Thyroid gland (tissue), 4 donors: ENCODE data around the gene TMEM237. TPM values are rescaled to one million over a fixed set of nuclear protein-coding genes. Genes with fewer than 3 reads are reported as not detected.

Source experiments
- DNase-seq, 2 donors: peaks; one replicate each; pipeline ENCODE4 v3.0.0-alpha.2; 2019
- H3K27ac ChIP-seq, 3 donors: fragments of 200-600 bp; sonication (generic); 1 replicate in 2 of 3; 2 replicates in 1 of 3; pipeline ENCODE4 v1.5.1; 2016 to 2019; ENCODE audit warnings: mild to moderate bottlenecking in 1 of 3, moderate library complexity in 1 of 3
- H3K27me3 ChIP-seq: fragments of 200-600 bp; sonication (generic); one replicate; pipeline ENCODE4 v1.5.1; 2019
- H3K36me3 ChIP-seq, 2 donors: fragments of 200-600 bp; sonication (generic); one replicate each; pipeline ENCODE4 v1.5.1; 2016 to 2019
- H3K4me1 ChIP-seq, 2 donors: fragments of 200-600 bp; sonication (generic); one replicate each; pipeline ENCODE4 v1.5.1; 2017 to 2019
- H3K4me3 ChIP-seq, 3 donors: fragments of 200-600 bp; sonication (generic); replicated peaks in 1 of 3; 1 replicate in 2 of 3; 2 replicates in 1 of 3; pipeline ENCODE4 v1.5.1; 2016; ENCODE audit warnings: mild to moderate bottlenecking in 1 of 3
- H3K9me3 ChIP-seq: fragments of 200-600 bp; sonication (generic); one replicate; pipeline ENCODE4 v1.5.1; 2017
- CTCF ChIP-seq, 6 experiments: fragments of 200-600 bp in 3 of 6; fragments of 450-650 bp in 3 of 6; sonication (generic) in 3 of 6; IDR thresholded peaks; one replicate each; pipeline ENCODE4 v1.5.1; 2016 to 2019; ENCODE audit warnings: antibody characterized with exemption in 6 of 6, mild to moderate bottlenecking in 2 of 6, inconsistent platforms in 1 of 6, moderate library complexity in 1 of 6
- POLR2A ChIP-seq, 2 donors: fragments of 450-650 bp; IDR thresholded peaks; one replicate each; pipeline ENCODE4 v1.6.1; 2017; ENCODE audit warnings: antibody characterized with exemption in 2 of 2, mild to moderate bottlenecking in 2 of 2, moderate library complexity in 1 of 2
- WGBS, 2 donors: methylation state at CpG; one replicate each; pipeline ENCODE4 v1.1.5; 2017; 5-methylcytosine and 5-hydroxymethylcytosine counted together
- intact Hi-C: fragments of 100-400 bp; cut with DNase I; formaldehyde crosslinking; loops from one replicate; pipeline ENCODE4 v1.15.1; 2023
- total RNA-seq, 4 donors: library from RNA; depleted of rRNA; stranded (reverse); fragments of >200 nt; gene quantifications; one replicate each; pipeline ENCODE4 v1.2.3, GENCODE V29; 2016

The TMEM237 gene
- total RNA-seq, 4 donors from 2014 or later = 16.7 to 27.5 (median 19.1) TPM

- Histone ChIP-seq H3K36me3 (no peaks in the 10 kb centered on the region), H3K27me3 (no peaks in the 10 kb centered on the region), H3K4me1 (peaks cover 0 to 5% of the 10 kb centered on the region in 2 donors), H3K27ac (no peak overlapping the region), H3K4me3 (no peak overlapping the region), H3K9me3 (no peaks in the 10 kb centered on the region)
- TF ChIP-seq POLR2A (IDR thresholded peaks at IDR 0.05) = no peak
- peak in 5 of 6 experiments; percentile 13 to 69 (median 51) for TF ChIP-seq CTCF (IDR thresholded peaks at IDR 0.05)
- intact Hi-C loops = loop anchor here (5.0 kb wide), 1 partner anchor 382 kb away; no protein-coding TSS in a partner anchor
- peak; percentile 81 to 85 for DNase-seq
- WGBS, 2 donors = 40 to 64% methylated on average over 18 to 38 of the region's 39 CpGs
These were observed 24.3 kb downstream of the TMEM237 start for GRCh38 chr2:201618744-201619662.

DNA sequence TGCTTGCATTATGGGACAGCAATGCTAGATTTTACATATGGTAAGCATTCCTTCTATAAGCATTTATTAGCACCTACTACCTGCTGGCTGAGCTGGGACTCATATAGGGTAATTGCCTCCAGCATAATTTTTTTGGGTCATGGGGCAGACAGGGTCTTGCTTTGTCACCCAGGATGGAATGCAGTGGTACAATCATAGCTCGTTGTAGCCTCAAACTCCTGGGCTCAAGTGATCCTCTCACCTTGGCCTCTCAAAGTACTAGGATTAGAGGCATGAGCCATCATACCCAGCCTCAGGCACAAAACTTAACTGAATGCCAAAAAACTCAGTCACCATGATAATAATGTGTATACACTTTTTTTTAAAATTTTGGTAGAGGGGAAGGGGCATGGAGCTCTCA is 35.3 kb downstream of the TMEM237 start:
- Histone ChIP-seq H3K27me3 (no peaks in the 10 kb centered on the region), H3K4me1 (no peaks in the 10 kb centered on the region), H3K9me3 (no peaks in the 10 kb centered on the region), H3K27ac (no peak overlapping the region), H3K4me3 (no peak overlapping the region), H3K36me3 (no peaks in the 10 kb centered on the region)
- TF ChIP-seq POLR2A (IDR thresholded peaks at IDR 0.05) = no peak
- TF ChIP-seq CTCF (IDR thresholded peaks at IDR 0.05) = no peak
- intact Hi-C loops = no loop called here
- DNase-seq = no peak
- WGBS, 2 donors = 56 to 77% methylated on average over 1 of the region's 1 CpG

DNA sequence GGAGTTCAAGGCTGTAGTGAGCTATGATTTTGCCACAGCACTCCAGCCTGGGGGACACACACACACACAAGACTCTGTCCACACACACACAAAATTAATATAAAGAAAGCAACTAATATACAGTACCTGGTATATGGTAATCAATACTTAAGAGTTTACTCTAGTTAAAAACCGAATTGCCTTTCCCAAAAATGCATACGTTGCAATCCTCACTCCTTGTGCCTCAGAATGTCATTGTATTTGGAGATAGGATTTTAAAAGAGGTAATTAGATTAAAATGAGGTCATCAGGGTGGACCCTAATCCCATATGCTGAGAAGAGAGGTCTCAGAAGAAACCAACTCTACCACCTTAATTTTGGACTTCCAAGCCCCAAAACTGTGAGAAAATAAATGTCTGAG is 35.7 kb downstream of the TMEM237 start:
- 83 to 85% methylated on average over 2 of the region's 2 CpGs for WGBS, 2 donors
- intact Hi-C loops = no loop called here
- H3K36me3 ChIP-seq = no peaks in the 10 kb centered on the region

DNA sequence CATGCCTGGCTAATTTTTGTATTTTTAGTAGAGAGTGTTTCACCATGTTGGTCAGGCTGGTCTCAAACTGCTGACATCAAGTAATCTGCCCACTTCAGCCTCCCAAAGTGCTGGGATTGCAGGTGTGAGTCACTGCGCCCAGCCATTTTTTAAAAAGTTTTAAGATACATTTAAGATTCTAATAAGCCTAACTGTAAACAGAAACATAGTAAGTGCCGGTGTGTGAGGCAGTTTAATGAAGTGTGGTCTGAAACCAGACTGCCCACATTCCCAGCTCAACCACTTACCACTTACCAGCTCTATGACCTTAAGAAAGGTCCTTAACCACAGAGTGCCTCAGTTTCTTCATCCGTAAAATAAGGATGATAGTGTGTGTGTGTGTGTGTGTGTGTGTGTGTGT is 42.4 kb downstream of the TMEM237 start:
- 64 to 74% methylated on average over 3 of the region's 3 CpGs for WGBS, 2 donors
- H3K36me3 ChIP-seq = no peaks in the 10 kb centered on the region
- H3K27ac ChIP-seq = no peak overlapping the region
- no peak for DNase-seq
- intact Hi-C loops = no loop called here
- H3K9me3 ChIP-seq = no peaks in the 10 kb centered on the region
- no peaks in the 10 kb centered on the region for H3K27me3 ChIP-seq
- TF ChIP-seq CTCF (IDR thresholded peaks at IDR 0.05) (no peak), POLR2A (IDR thresholded peaks at IDR 0.05) (no peak)
- H3K4me3 ChIP-seq = no peak overlapping the region
- H3K4me1 ChIP-seq = no peaks in the 10 kb centered on the region

More for the DNA sequence above, 35.7 kb downstream of the TMEM237 start:
- TF ChIP-seq POLR2A (IDR thresholded peaks at IDR 0.05) = no peak
- TF ChIP-seq CTCF (IDR thresholded peaks at IDR 0.05) = no peak
- no peak for DNase-seq
- Histone ChIP-seq H3K27me3 (no peaks in the 10 kb centered on the region), H3K4me1 (no peaks in the 10 kb centered on the region), H3K4me3 (no peak overlapping the region), H3K27ac (no peak overlapping the region), H3K9me3 (no peaks in the 10 kb centered on the region)

DNA sequence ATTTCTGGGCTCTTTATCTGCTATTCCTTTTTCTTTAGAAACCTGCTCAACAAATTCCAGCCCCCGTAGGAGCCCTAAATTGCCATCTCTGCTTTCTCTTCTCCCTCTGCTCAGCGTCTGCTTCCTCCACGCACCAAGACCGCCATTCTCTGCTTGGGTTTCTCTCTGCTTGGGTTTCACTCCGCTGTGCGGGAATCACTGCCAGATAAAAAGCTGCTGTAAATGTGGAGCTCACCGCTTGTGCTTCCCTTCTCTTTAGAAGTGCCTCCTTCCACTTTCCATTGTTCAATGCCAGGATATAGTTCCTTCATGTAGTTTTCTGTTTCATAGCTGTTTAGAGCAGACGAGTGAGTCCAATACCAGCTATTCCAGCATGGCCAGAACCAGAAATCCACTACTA is 45.9 kb downstream of the TMEM237 start:
- DNase-seq = no peak
- intact Hi-C loops = no loop called here

More for the DNA sequence above, 45.9 kb downstream of the TMEM237 start:
- Histone ChIP-seq H3K36me3 (no peaks in the 10 kb centered on the region), H3K4me1 (no peaks in the 10 kb centered on the region), H3K27me3 (no peaks in the 10 kb centered on the region), H3K9me3 (no peaks in the 10 kb centered on the region), H3K4me3 (no peak overlapping the region), H3K27ac (no peak overlapping the region)
- TF ChIP-seq CTCF (IDR thresholded peaks at IDR 0.05) (no peak), POLR2A (IDR thresholded peaks at IDR 0.05) (no peak)
- 68 to 80% methylated on average over 8 of the region's 8 CpGs for WGBS, 2 donors
